Cardiac muscle cell (in vitro differentiated cells and primary cell): ENCODE measurements around the gene SH3TC1. TPM values are rescaled to one million over a fixed set of nuclear protein-coding genes. Genes with fewer than 3 reads are reported as not detected.

Source experiments
- DNase-seq, 2 donors: peaks; one replicate each; pipeline versions ENCODE4 v3.0.0 to v3.0.0-alpha.2; 2010 to 2017; ENCODE audit warnings: low read depth in 1 of 2, low spot score in 1 of 2
- H3K27ac ChIP-seq: fragments of 200-600 bp; sonication (generic); 2 replicates; pipeline ENCODE4 v1.5.1; 2016
- H3K27me3 ChIP-seq: fragments of 200-600 bp; sonication (generic); 2 replicates; pipeline ENCODE4 v1.6.0; 2016; ENCODE audit warnings: control low read depth
- H3K36me3 ChIP-seq: fragments of 200-600 bp; sonication (generic); 2 replicates; pipeline ENCODE4 v1.5.1; 2016; ENCODE audit warnings: control low read depth
- H3K4me1 ChIP-seq: fragments of 200-600 bp; sonication (generic); 2 replicates; pipeline ENCODE4 v1.8.1; 2017; ENCODE audit warnings: low read depth, mild to moderate bottlenecking, mixed run types
- H3K4me3 ChIP-seq: fragments of 200-600 bp; sonication (generic); 2 replicates; pipeline ENCODE4 v1.5.1; 2016; ENCODE audit warnings: mild to moderate bottlenecking
- H3K9me3 ChIP-seq: fragments of 200-600 bp; sonication (generic); 2 replicates; pipeline ENCODE4 v1.5.1; 2017; ENCODE audit warnings: low read depth, mild to moderate bottlenecking, control low read depth
- polyA plus RNA-seq: library from polyadenylated mRNA; unstranded; fragments of >200 nt; fragmentation: Nextera tagmentation; extraction: Ambion mirVana; gene quantifications from 2 replicates; pipeline ENCODE4 v1.2.1, GENCODE V29; 2016
- total RNA-seq: library from RNA; depleted of rRNA; stranded (reverse); fragments of >200 nt; gene quantifications from 2 replicates; pipeline ENCODE4 v1.2.3, GENCODE V29; 2016
- TF ChIP-seq, protein P1 (sequence below): IDR thresholded peaks from 2 replicates; pipeline ENCODE4 v1.5.1; 2012; ENCODE audit warnings: low read depth, mild to moderate bottlenecking, low read length

Gene SH3TC1
- total and polyA plus RNA-seq, 2 experiments from 2014 or later, result 0.57 to 3.8 TPM

DNA sequence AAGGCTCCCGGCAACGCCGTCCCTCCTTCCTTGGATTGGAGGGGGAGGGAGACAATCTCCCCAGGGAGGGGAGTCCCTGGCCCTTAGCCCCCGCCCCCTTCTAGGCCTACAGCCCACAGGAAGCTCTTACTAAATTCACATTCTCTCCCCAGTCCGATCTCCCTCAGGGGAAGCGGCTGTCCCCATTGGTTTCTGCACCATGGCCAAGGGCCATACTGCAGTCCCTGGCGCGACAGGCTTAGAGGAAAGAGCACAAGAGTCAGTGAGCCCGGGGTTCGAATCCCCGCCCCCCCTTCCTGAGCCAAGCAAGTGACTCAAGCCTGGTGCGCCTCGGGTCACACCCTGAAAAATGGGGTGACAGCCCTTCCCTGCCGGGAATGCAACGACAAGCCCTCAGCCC lies 41.6 kb upstream of the SH3TC1 start:
- peak in 1 of 2 donors; percentile 47 for DNase-seq
- no peaks in the 10 kb centered on the region for H3K36me3 ChIP-seq
- peaks cover 53% of the 10 kb centered on the region for H3K27me3 ChIP-seq

DNA sequence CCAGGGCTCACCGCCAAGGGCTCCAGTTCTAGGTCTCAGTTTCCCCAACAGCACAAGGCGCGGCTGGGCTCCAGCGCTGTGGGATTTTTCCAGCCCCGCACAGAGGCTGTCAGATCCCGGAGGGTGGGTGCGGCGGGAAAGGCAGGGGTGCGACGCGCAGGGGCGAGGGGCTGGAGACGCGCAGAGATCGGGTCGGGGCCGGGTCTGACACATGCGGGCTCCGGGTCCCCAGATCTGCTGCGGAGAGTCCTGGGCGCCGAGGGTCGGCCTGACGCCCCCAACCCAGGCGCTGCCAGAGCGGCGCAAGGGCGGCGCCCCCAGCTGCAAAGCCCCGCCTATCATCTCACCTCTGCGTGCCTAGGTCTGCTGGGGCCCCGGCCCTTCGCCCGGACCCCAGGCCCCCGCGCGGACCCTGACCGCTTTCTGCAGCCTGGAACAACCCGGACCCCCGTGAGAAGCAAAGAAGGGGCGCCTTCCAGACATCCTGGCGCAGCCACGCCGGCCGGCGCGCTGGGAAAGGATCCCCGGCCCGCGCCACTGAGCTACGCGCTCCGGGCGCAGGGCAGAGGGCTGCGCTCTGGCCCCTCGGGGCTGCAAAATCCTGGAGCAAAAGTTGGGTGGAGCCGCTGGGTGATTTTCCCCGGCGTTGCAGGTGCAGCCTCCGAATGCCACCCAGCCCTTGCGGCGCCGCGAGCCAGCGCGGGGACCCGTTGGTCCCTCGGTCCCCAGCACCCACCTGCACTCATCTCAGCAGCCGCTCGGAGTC lies 41.0 kb upstream of the SH3TC1 start:
- no peaks in the 10 kb centered on the region for H3K9me3 ChIP-seq
- TF ChIP-seq, protein P1, sequence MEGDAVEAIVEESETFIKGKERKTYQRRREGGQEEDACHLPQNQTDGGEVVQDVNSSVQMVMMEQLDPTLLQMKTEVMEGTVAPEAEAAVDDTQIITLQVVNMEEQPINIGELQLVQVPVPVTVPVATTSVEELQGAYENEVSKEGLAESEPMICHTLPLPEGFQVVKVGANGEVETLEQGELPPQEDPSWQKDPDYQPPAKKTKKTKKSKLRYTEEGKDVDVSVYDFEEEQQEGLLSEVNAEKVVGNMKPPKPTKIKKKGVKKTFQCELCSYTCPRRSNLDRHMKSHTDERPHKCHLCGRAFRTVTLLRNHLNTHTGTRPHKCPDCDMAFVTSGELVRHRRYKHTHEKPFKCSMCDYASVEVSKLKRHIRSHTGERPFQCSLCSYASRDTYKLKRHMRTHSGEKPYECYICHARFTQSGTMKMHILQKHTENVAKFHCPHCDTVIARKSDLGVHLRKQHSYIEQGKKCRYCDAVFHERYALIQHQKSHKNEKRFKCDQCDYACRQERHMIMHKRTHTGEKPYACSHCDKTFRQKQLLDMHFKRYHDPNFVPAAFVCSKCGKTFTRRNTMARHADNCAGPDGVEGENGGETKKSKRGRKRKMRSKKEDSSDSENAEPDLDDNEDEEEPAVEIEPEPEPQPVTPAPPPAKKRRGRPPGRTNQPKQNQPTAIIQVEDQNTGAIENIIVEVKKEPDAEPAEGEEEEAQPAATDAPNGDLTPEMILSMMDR, result no peak
- DNase-seq, result no peak
- peak overlapping the region; percentile 60 for H3K4me3 ChIP-seq
- H3K4me1 ChIP-seq, result no peaks in the 10 kb centered on the region
- H3K36me3 ChIP-seq, result no peaks in the 10 kb centered on the region
- H3K27ac ChIP-seq, result no peak overlapping the region
- peaks cover 55% of the 10 kb centered on the region for H3K27me3 ChIP-seq

More for the DNA sequence above, 41.6 kb upstream of the SH3TC1 start:
- Histone ChIP-seq H3K4me3 (no peak overlapping the region), H3K4me1 (no peaks in the 10 kb centered on the region), H3K27ac (no peak overlapping the region), H3K9me3 (no peaks in the 10 kb centered on the region)
- TF ChIP-seq, protein P1, result no peak

DNA sequence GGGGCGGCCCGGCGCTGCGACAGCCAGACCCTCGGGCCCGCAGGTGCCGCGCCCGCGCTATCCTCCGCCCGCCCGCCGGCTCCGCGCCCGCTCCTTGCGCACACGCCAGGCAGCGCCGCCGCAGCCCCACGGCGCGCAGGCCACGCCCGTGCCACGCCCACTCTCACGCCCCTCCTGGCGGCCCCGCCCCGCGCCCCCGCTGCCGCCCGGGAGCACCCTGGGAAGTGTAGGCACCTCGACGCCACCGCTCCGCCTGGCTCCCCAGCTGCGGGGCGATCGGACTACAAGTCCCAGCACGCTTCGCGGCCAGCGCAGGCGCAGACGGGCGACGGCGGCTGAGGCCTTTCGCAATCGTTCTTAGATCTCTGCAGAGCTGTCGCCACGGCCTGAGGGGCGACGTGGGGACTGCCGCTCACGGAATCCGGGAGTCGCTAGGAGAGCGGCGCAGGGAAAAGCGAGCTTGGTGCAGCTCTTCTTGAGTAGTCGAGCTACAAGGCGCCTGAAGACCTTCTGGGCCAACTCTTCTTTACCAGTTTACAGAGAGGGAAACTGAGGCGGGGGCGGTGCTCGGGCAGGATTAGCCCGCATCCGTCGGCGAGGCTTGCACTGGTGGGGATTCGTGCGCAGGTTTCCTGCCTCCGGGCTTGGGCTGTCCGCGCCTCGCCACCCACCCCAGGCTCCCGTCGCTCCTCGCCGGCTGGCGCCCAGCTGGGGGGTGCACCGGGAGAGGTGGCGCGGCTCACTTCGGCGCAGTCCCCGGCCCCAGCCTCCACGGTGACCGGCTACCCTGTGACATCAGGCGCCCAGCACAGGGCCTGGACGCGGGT lies 40.2 kb upstream of the SH3TC1 start, which contains the start of gene ABLIM2:
Gene ABLIM2, minus strand, starts transcription at position 104 of the 827 bp plus-strand sequence. CDS start 124 bp downstream, outside the sequence.
- TF ChIP-seq, protein P1, result no peak
- Histone ChIP-seq H3K27me3 (peaks cover 55% of the 10 kb centered on the region), H3K4me1 (no peaks in the 10 kb centered on the region), H3K9me3 (no peaks in the 10 kb centered on the region), H3K27ac (no peak within 1 kb of the TSS), H3K36me3 (no peaks in the 10 kb centered on the region), H3K4me3 (peak within 1 kb of the TSS; percentile 60)
- DNase-seq, result peak; percentile 98 to 99

DNA sequence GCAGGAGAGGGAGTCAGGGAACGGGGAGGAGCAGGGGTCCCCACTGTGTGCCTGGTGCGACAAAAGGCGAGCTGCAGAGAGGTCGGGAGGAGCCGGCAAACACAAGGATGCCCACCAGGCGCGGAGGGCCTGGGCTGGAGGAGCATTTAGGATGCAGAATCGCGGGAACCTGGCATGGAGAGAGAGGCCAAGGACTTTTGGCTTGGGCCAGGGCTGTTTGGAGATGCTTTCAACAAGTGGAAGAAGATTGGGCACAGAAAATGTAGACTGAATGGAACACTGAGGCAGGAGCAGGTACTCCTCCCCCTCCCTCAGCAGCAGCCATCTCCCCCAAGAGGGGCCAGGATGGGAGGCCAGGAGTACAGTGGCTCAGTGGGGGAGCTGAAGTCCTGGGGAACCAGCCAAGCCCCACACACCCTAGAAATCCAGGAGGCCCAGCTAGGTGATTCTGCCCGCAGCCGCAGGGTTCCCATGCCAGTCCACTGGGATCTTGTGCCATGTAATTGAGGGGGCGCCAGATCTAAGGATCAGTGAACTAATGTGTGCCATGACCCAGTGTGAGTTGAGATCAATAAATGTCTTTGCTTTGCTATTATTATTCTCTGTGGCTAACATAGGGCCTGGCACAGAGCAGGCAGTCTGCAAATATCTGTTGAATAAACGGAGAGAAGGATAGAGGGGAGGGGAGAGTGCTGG lies 39.4 kb upstream of the SH3TC1 start:
- TF ChIP-seq, protein P1, result no peak
- Histone ChIP-seq H3K4me3 (peak overlapping the region; percentile 52), H3K27me3 (peaks cover 55% of the 10 kb centered on the region), H3K9me3 (no peaks in the 10 kb centered on the region), H3K36me3 (no peaks in the 10 kb centered on the region), H3K4me1 (no peaks in the 10 kb centered on the region), H3K27ac (no peak overlapping the region)
- DNase-seq, result no peak

DNA sequence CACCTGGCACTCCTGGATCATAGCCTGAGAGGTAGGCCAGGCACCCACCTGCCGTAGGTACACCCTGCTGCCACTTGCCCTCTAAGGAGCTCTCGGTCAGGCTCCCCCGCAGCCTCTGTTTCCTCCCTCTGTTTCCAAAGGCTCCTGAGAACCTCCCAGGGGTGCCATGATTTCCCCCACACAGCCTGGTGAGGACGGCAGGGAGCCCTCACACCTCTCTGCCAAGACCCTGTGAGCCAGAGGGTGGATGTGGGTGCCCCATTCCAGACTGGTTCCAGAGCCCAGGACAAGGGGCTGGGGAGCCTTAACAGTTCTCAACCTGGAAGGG lies 38.9 kb upstream of the SH3TC1 start:
- DNase-seq, result no peak
- no peak overlapping the region for H3K4me3 ChIP-seq

More for the DNA sequence above, 38.9 kb upstream of the SH3TC1 start:
- TF ChIP-seq, protein P1, result no peak
- H3K27me3 ChIP-seq, result peaks cover 50% of the 10 kb centered on the region
- H3K36me3 ChIP-seq, result no peaks in the 10 kb centered on the region
- peaks cover 3% of the 10 kb centered on the region for H3K4me1 ChIP-seq
- H3K27ac ChIP-seq, result no peak overlapping the region
- no peaks in the 10 kb centered on the region for H3K9me3 ChIP-seq
